IgD-negative memory B cell (primary cell): Measurements from ENCODE around the gene ARPC5. TPM values are rescaled to one million over a fixed set of nuclear protein-coding genes. Genes with fewer than 3 reads are reported as not detected.
"Not testable (repeated sequence)": the region's sequence is repeated elsewhere in the genome, so short reads cannot be mapped to it uniquely, and the experiment has no call there.

ENCODE experiments used
- H3K27ac Mint-ChIP-seq, 3 donors: one replicate each; pipeline ENCODE4 v1.8.0; 2020 to 2022; ENCODE audit warnings: mild to moderate bottlenecking in 3 of 3, mixed read lengths in 3 of 3, moderate library complexity in 1 of 3
- H3K27me3 Mint-ChIP-seq: one replicate; pipeline ENCODE4 v1.8.0; 2021; ENCODE audit warnings: mixed read lengths
- H3K36me3 Mint-ChIP-seq: one replicate; pipeline ENCODE4 v1.8.0; 2020; ENCODE audit warnings: mild to moderate bottlenecking, mixed read lengths
- H3K4me1 Mint-ChIP-seq, 3 donors: one replicate each; pipeline ENCODE4 v1.8.0; 2020 to 2022; ENCODE audit warnings: mixed read lengths in 3 of 3, mild to moderate bottlenecking in 1 of 3
- H3K4me3 Mint-ChIP-seq, 4 donors: one replicate each; pipeline ENCODE4 v1.8.0; 2020 to 2022; ENCODE audit warnings: mild to moderate bottlenecking in 4 of 4, mixed read lengths in 4 of 4, moderate library complexity in 3 of 4
- H3K9me3 Mint-ChIP-seq, 3 donors: one replicate each; pipeline ENCODE4 v1.8.0; 2020 to 2021; ENCODE audit warnings: mixed read lengths in 3 of 3, mild to moderate bottlenecking in 1 of 3
- polyA plus RNA-seq: library from polyadenylated mRNA; unstranded; fragments of 300-500 nt; fragmentation: Illumina TruSeq; gene quantifications from one replicate; pipeline ENCODE4 v1.2.3, GENCODE V29; 2021

Gene ARPC5
- polyA plus RNA-seq, result 366 TPM

DNA sequence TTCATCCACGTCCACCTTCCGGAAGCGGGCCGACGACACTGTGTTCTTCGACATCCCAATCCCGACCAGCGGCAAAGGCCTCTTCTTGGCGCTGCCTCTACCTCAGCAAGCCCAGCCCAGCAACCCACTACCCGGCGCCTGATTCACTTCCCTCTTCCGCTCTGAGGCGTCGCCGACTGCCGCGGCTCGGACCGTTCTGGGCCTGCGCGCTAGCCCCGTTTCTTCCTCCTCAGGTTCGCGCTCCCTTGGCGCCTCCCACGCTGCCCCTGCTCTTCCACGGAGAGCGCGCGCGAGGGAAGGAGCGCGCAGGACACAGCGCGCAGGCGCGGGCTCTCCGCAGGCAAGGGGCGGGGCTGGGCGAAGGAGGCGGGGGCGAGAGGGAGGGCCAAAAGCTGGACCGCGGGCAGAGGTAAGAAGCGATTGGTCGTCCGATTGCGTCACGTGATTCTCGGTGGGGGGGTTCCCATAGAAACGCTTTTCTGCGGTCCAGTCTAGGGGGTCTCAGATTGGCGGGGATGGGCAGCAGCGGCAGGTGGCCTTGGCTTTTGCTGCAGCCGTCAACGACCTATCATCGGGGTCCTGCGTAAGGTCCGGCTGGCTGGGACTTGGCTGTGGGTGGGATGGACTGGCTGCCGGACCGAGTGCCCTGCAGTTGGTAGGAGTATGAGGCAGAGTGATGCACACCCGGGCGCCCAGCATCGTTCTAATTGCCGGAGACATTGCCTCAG, at the start of gene ARPC5:
TSS of gene ARPC5 (minus strand) at position 178 of the 728 bp plus-strand sequence. CDS start at position 54, 124 bp downstream.
- H3K27me3 Mint-ChIP-seq, result peaks cover 2% of the 10 kb centered on the region
- H3K4me1 Mint-ChIP-seq, result peaks cover 32 to 39% (median 33%) of the 10 kb centered on the region in 3 donors
- peak within 1 kb of the TSS; percentile 94 to 97 (median 94) for H3K27ac Mint-ChIP-seq
- H3K4me3 Mint-ChIP-seq, result peak within 1 kb of the TSS; percentile 98 to 100 (median 99)
- no peaks in the 10 kb centered on the region for H3K9me3 Mint-ChIP-seq
- H3K36me3 Mint-ChIP-seq, result peaks cover 2% of the 10 kb centered on the region

DNA sequence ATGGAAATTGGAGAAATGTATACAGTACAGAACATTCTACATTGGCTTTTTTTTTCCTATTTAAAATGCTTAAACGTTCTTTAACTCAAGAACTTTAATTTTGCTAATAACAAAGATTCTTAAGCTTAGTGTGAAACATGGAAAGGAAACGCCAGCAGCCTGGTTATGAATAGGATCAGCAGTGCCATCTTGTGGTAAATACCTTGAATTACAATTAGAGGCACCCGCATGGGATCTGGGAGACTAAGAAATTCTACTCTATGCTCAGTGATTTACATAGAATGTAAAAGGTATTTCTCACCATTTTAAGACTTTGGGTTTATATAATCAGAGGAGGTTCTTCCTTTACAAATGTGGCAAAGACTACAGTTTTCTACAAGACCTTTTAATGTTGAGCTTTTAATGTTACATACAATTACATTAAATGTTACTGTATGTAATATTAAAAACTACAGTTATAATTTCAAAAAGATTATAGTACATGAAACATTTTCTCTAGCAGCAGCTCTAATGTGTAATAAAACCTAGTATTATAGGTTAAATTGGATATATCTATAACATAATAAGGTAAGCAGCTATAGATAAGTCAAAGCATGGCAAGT, 49.6 kb upstream of the ARPC5 start:
- Mint-ChIP-seq H3K27ac (no peak overlapping the region), H3K36me3 (no peaks in the 10 kb centered on the region), H3K4me1 (peaks cover 0 to 4% (median 1%) of the 10 kb centered on the region in 3 donors), H3K27me3 (peaks cover 13% of the 10 kb centered on the region), H3K4me3 (no peak overlapping the region), H3K9me3 (no peaks in the 10 kb centered on the region)

DNA sequence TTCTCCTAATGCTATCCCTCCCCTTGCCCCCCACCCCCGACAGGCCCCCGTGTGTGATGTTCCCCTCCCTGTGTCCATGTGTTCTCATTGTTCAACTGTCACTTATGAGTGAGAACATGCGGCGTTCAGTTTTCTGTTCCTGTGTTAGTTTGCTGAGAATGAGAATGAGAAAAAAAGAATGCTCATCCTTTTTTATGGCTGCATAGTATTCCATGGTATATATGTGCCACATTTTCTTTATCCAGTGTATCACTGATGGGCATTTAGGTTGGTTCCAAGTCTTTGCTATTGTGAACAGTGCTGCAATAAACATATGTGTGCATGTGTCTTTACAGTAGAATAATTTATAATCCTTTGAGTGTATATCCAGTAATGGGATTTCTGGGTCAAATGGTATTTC, 43.8 kb upstream of the ARPC5 start:
- H3K4me1 Mint-ChIP-seq, H3K27ac Mint-ChIP-seq, H3K4me3 Mint-ChIP-seq, H3K36me3 Mint-ChIP-seq, H3K9me3 Mint-ChIP-seq: not testable (repeated sequence)
- H3K27me3 Mint-ChIP-seq, result peaks cover 23% of the 10 kb centered on the region

DNA sequence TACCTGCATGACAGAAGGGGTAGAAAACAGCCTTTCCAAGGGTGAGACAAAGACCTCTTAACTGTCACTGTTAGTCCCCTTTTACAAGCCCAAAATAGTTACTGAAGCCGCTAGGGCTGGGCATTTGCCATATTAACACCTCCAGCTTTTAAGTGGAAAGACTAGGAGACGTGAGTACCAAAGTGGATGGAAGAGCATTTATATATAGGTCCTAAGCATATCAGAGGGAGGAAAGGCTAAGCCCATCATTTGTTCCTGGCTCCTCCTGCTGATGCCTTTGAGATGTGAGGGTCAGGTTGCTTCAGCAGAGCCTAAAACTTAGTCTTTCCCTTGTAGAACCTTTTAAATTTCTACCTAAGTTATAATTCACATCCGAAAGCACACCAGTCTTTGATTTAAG, 43.2 kb upstream of the ARPC5 start:
- H3K27ac Mint-ChIP-seq, result no peak overlapping the region

DNA sequence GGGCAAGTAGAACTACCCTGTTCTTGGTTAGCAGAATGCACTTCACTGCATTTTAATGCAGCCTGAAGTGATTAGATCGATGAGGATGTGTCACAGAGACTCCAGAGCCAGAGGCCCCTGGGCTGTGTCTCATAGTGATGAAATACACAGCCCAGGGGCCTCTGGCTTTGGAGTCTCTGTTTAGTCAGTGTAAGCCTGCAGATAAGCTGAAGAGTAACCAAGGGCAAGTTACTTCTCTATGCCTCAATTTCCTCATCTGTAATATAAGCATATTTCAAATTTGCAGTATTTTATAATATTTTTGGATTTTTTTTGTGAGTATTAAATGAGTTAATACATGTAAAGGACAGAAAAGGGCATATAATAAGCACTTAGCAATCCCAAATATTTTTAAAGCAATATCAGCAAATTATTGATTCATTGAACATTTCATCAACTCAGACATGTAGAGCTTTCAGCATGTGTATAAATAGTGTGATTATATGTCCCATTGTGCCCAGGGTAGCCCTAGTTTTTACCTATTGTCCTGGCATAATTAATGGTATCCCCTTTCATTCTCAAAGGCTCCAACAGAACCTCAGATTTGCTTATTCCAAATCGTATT, 41.1 kb upstream of the ARPC5 start:
- H3K27ac Mint-ChIP-seq, result no peak overlapping the region
- H3K36me3 Mint-ChIP-seq, result no peaks in the 10 kb centered on the region
- H3K4me3 Mint-ChIP-seq, result no peak overlapping the region
- peaks cover 13% of the 10 kb centered on the region for H3K27me3 Mint-ChIP-seq
- H3K4me1 Mint-ChIP-seq, result no peaks in the 10 kb centered on the region
- peaks cover 2 to 8% (median 3%) of the 10 kb centered on the region in 3 donors for H3K9me3 Mint-ChIP-seq

More for the DNA sequence above, 43.2 kb upstream of the ARPC5 start:
- Mint-ChIP-seq H3K9me3 (peaks cover 0 to 8% (median 0%) of the 10 kb centered on the region in 3 donors), H3K4me1 (no peaks in the 10 kb centered on the region), H3K4me3 (no peak overlapping the region), H3K36me3 (no peaks in the 10 kb centered on the region), H3K27me3 (peaks cover 21% of the 10 kb centered on the region)

DNA sequence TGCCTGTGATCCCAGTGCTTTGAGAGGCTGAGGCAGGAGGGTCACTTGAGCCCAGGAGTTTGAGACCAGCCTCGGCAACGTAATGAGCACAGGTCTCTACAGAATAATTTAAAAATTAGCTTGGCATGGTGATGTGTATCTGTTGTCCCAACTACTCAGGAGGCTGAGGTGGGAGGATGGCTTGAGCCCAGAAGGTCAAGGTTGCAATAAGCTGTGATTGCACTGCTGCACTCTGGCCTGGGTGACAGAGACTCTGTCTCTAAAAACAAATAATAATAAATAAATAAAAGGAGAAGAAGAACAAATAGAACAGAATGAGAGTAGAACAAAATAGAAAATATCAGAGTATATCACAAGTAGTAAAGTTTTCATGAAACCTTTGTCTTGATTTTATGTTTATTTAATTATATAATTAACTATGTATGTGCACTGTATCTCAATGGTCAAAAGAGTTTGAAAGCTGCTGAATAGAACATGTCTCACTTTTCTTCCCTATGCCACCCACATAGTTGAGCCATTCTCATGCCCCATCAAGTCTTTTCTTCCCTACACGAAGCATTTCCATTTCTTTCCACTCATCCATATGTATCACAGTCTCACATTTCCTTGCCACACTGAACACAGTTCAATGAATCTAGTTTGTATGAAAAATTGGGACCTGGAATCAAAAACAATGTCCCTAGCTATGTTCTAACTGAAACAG, 40.5 kb upstream of the ARPC5 start:
- no peaks in the 10 kb centered on the region for H3K4me1 Mint-ChIP-seq
- no peak overlapping the region for H3K4me3 Mint-ChIP-seq
- H3K27ac Mint-ChIP-seq, result no peak overlapping the region
- H3K9me3 Mint-ChIP-seq, result peaks cover 2 to 8% (median 7%) of the 10 kb centered on the region in 3 donors
- no peaks in the 10 kb centered on the region for H3K36me3 Mint-ChIP-seq
- peaks cover 13% of the 10 kb centered on the region for H3K27me3 Mint-ChIP-seq

DNA sequence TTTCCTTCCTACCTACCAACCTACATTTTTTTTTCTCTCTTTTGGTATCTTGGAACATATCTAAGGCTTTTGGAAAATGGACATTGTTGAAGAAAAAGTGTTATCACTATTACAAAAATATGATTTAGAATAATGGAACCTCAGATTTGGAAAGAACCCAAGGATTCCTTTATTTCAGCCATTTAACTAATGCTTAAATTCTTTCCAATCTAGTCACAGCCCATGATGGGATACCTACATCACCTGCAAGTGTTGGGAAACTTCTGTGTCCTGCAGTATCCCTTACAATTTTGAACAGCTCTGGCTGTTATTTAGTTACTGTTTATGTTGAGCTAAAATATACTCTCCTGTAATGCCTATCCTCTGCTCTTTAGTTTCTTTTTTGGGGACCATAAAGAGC, 39.8 kb upstream of the ARPC5 start:
- peaks cover 13% of the 10 kb centered on the region for H3K27me3 Mint-ChIP-seq
- H3K27ac Mint-ChIP-seq, result no peak overlapping the region
- H3K4me3 Mint-ChIP-seq, result no peak overlapping the region
- peaks cover 6 to 14% (median 13%) of the 10 kb centered on the region in 3 donors for H3K9me3 Mint-ChIP-seq
- H3K36me3 Mint-ChIP-seq, result no peaks in the 10 kb centered on the region
- H3K4me1 Mint-ChIP-seq, result no peaks in the 10 kb centered on the region

DNA sequence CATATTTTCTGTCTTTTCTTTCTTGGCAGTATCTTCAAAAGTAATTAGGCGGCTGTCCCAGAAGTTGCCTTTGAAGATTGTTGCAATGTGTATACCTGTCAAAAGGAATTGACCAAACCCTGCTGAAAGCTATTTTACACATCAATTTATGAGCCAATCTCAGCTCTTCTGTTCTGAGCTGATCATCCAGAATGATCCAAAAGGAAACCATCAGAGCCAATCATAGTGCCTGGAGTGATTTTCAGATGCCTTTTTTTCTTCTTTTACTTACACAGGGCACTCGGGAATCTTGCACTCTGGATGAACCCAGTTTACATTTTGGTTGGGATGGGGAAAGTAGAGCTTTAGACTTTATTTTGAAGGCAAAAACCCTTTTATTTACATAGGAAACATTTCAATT, 39.3 kb upstream of the ARPC5 start:
- H3K4me1 Mint-ChIP-seq, result no peaks in the 10 kb centered on the region
- no peaks in the 10 kb centered on the region for H3K36me3 Mint-ChIP-seq
- H3K27me3 Mint-ChIP-seq, result peaks cover 13% of the 10 kb centered on the region
- H3K9me3 Mint-ChIP-seq, result peaks cover 6 to 14% (median 14%) of the 10 kb centered on the region in 3 donors
- H3K27ac Mint-ChIP-seq, result no peak overlapping the region
- H3K4me3 Mint-ChIP-seq, result no peak overlapping the region

DNA sequence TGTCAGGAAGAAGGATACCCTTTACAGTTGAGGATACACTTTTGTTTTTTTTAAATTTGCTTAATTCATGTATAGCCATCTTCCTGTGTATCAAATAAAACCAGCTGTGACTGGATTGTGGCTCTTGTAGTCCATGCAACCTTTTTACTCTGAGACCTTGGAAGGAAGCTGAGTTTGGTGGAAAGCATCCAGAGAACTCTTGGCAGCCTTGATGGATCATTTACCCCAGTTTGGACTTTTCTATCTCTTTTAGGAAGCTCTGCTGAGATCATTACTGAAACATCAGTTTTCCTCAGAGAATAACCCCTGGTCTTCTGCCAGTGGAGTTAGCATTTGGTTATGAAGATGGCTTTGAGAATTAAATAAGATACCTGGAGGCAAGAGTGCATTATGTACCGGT, 38.8 kb upstream of the ARPC5 start:
- Mint-ChIP-seq H3K4me1 (no peaks in the 10 kb centered on the region), H3K27ac (no peak overlapping the region), H3K4me3 (no peak overlapping the region), H3K9me3 (peaks cover 6 to 14% (median 10%) of the 10 kb centered on the region in 3 donors), H3K27me3 (peaks cover 13% of the 10 kb centered on the region), H3K36me3 (no peaks in the 10 kb centered on the region)

DNA sequence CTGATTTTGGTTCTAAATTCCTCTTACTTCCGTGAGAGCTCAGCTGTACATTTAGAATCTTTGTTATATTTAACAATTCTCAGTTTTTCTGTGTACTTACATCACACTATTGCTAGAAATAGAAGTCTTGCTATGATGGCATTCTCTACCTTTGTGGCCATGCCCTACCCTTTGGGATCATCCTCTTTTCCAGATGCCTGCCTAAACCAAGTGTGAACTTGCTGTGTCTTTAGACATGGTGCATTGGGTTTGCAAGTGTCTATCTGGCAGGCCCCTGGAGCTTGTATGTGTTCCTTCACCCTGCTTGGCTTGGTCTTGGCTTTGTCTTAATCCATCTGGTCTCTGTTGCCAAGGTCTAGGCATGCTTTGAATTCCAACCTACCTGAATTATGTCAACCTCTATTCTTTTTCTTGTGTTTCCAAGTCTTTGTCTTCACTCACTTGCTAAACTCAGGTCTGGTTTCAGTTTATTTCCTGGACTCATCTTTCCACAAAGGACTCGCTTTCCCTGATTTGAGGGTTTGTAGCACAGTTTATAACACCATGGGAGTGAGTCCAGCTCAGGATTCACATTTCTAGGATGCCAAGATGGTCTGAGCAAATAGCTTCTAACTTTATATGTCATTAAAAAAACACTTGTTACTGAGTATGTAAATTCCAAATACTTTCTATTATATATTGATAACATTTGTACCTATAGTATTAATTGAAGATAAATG, 38.2 kb upstream of the ARPC5 start:
- Mint-ChIP-seq H3K27me3 (peaks cover 13% of the 10 kb centered on the region), H3K36me3 (no peaks in the 10 kb centered on the region), H3K4me3 (no peak overlapping the region), H3K27ac (no peak overlapping the region), H3K9me3 (peaks cover 6 to 14% (median 10%) of the 10 kb centered on the region in 3 donors), H3K4me1 (no peaks in the 10 kb centered on the region)

DNA sequence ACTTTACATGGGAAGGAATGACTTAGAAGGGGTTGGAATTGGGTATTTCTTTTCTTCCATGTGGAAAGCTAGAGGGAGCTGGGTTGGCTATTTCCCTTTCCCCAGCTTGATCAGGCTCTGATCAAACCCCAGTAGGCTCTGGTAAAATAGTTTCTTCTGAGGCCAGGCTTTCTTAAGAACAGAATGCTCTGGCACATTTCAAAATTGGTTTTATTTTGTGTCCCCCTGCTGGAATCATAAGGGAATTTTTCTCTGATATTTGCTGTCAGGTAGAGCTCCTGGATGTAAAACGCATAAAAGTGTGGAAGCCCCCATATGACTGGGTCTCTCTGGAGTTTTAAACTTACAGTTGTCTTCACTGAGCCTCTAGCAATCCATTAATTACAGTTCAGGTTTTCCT, 34.6 kb upstream of the ARPC5 start:
- H3K27me3 Mint-ChIP-seq, result peaks cover 3% of the 10 kb centered on the region
- no peaks in the 10 kb centered on the region for H3K36me3 Mint-ChIP-seq
- H3K9me3 Mint-ChIP-seq, result peaks cover 6 to 14% (median 8%) of the 10 kb centered on the region in 3 donors
- H3K4me3 Mint-ChIP-seq, result no peak overlapping the region
- no peak overlapping the region for H3K27ac Mint-ChIP-seq
- H3K4me1 Mint-ChIP-seq, result no peaks in the 10 kb centered on the region

DNA sequence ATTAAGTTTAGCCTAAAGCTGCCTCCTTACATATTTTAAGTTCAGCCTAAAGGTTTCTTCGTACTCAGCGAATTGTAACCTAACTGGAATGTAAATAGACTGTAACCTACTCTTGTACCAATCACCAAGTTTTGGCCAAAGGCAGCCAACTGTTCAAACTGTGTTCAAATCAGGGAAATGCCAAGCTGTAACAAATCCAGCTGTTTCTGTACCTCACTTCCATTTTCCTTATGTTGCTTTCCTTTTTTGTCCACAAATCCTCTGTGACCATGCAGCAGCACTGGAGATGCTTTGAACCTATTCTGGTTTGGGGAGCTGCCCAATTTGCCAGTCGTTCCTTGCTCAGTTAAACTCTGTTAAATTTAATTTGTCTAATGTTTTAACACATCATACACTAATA, 20.8 kb upstream of the ARPC5 start:
- Mint-ChIP-seq H3K9me3 (no peaks in the 10 kb centered on the region), H3K27ac (no peak overlapping the region), H3K36me3 (no peaks in the 10 kb centered on the region), H3K4me1 (peaks cover 0 to 3% (median 3%) of the 10 kb centered on the region in 3 donors), H3K4me3 (no peak overlapping the region), H3K27me3 (no peaks in the 10 kb centered on the region)

DNA sequence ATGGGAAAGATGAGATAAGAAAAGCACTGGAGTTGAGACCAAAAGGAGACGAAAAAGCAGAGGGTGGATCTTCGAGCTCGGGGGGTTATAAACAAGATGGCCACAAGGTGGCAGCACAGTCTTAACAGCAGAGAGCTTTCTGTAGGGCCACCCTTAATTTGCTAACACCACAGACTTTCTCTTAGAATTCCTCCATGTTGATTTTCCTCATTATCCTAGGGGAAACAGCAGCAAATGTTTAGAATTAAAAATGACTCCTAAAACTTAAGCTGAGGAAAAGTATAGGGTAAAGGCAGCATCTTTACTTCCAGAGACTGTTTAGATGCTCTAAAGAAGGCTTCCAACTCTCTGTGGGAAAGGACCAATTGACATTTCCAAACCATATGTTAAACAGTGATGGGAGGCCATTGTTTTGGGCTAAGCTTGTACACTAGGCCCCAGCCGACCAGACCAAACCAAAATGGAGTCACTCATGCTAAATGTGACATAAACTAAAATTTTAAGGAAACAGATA, 20.0 kb upstream of the ARPC5 start:
- no peaks in the 10 kb centered on the region for H3K27me3 Mint-ChIP-seq
- H3K9me3 Mint-ChIP-seq, result no peaks in the 10 kb centered on the region
- no peaks in the 10 kb centered on the region for H3K36me3 Mint-ChIP-seq
- peaks cover 0 to 3% (median 3%) of the 10 kb centered on the region in 3 donors for H3K4me1 Mint-ChIP-seq
- no peak overlapping the region for H3K4me3 Mint-ChIP-seq
- no peak overlapping the region for H3K27ac Mint-ChIP-seq

DNA sequence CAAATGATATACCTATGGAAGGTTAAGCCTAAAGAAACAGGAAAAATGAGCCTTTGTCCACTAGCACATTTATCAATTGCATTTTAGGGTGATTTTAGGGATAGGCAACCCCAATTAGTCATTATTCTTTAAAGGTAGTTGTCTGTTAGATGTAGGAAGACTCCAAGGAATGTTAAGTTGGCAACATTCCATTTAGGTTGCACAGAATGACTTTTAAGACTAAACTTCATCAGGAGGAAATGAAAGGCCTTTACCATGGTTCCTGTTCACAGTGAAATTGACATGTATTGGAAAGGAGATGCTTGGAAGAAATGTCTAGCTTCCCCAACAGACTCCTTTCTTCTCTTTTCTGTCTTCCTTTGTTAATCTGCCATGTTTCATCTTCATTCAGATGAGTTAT, 19.1 kb upstream of the ARPC5 start:
- no peak overlapping the region for H3K4me3 Mint-ChIP-seq
- H3K9me3 Mint-ChIP-seq, result no peaks in the 10 kb centered on the region
- no peaks in the 10 kb centered on the region for H3K27me3 Mint-ChIP-seq
- no peaks in the 10 kb centered on the region for H3K36me3 Mint-ChIP-seq
- no peak overlapping the region for H3K27ac Mint-ChIP-seq
- H3K4me1 Mint-ChIP-seq, result peaks cover 0 to 3% (median 3%) of the 10 kb centered on the region in 3 donors
